Activated naive CD4-positive, alpha-beta T cell (primary cell): ENCODE data around the gene MYRIP.
"Not testable (repeated sequence)": the region's sequence is repeated elsewhere in the genome, so short reads cannot be mapped to it uniquely, and the experiment has no call there.

Experiments used
- DNase-seq, 4 experiments: peaks; one replicate each; lab custom pipeline; 2025; lab: John Stamatoyannopoulos, UW

MYRIP gene

DNA sequence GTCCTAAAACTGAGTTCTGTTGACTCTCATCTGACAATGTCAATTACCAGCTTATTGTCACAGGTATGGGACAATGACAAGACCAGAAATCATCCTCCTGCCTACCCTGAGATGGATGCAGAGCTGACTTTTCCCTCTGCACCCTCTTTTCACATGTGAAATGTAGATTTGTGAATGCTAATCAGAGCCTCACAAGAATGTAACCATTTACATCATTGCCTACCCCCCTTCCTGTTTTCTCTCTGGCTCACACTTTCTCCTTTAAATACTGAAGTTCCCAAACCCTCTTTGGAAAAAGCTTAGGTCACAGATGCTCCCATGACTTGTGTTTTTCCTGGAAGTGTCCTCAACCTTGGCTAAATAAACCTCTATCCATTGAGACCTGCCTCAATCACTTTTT, 228.2 kb downstream of the MYRIP start:
- no peak for DNase-seq

DNA sequence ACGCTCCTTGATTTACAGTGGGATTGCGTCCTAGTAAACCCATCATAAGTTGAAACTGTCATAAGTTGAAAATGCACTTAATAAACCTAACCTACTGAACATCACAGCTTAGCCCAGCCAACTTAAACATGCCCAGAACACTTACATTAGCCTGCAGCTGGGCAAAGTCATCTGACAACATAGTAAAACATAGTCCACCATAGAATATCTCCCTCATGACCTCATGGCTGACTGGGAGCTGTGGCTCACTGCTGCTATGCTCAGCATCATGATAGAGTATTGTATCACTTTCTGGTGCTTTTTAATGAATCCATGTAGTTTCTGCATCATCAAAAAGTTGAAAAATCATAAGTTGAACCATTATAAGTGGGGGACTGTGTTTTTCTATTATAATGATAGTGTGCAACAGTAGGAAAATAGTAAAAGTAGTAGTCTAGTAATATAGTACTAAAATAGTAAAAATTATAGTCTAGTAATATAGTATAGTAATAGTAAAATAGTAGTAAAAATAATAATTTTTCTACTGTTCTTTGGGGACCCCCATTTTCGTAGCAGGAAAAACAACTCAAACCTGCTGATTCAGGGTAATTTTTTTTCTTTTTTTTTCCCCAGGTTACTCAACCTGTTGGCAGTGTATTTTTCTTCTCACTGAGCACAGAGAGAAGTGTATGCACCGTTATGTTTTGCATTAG, 233.5 kb downstream of the MYRIP start:
- no peak for DNase-seq

DNA sequence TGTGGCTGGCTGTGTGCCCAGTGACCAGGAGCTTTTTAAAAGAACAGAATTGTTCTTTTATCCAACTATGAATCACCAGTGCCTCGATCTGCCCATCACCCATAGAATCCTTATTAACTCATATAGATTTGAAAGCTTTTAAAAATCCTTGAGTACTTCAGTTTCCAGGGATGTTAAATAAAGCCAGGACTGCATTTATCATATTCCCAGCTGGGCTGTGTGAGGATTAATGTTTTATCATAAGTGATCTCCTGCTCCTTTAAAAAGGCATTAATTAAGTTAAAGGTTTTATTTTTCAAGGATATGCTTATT, 234.0 kb downstream of the MYRIP start:
- DNase-seq: no peak

DNA sequence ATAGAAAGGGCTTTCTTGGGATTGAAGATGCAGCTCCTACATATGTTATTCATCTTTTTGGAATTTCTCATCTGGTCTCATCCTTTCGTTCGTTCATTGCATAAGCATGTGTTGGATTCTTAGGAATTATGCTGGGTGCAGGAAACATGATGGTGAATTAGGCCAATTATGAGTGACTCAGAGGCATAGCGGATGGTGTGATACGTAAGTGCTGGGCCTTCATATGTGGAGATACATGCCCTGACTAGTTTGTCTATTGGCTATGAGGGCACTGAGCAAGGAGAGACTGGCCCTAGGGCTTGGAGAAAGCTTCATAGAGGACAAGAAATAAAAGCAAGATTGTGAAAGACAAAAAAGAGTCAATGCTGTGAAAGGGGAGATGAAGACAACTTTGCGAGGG, 235.1 kb downstream of the MYRIP start:
- DNase-seq: no peak

DNA sequence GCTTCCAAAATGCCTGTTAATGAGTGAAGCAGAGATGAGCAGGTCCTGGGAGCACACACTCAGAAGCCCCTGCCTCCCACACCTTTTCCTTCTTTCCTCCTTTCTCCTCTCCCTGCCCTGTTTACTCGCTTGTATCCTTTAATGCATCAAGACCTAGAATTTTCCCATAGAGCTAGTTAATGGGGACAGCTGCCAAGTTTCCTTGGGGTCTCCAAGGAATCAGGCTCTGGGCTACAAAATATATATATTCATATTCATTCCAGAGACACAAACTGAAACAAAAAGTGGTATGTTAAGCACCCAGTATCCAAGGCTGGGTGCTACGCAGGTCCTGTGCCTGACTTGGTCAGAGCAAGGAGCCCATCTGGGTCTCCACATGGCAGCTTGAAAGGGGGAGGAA, 235.6 kb downstream of the MYRIP start:
- DNase-seq: no peak

DNA sequence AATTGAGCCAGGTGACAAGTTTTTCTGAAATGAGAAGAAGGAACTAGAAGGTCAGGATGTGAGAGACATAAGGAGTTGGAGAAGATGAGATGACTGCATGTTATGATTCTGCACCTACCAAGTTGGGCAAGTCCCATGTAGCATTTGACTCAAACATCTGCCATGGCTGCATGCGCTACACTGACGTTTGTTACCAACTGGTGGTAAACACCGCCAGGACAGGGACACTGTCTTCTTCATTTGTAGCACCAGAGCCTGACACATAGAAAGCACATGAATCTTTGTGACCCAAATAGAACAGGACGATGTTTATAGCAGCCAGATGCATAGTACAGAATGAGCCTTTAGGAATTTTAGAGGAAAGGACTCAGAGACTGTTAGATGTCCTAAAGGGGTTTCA, 236.7 kb downstream of the MYRIP start:
- no peak for DNase-seq

DNA sequence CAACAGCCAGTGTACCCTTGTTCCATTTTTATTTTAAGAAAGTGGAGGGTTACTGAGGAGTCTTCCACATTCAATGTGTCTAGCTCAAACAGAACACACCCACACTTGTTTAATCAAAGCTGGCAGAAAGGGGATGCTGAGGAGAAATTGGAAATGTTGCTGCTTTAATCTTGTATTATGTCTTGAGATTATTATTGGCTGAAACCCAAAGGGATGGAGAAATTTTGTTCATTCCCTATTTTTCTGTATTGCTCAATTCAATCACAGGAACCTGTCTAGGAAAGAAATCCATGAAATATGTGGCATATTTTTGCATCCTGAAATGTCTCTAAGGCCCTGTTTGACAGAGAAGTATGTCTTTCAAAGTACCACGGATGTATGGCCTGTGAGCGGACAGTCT, 238.0 kb downstream of the MYRIP start:
- no peak for DNase-seq

DNA sequence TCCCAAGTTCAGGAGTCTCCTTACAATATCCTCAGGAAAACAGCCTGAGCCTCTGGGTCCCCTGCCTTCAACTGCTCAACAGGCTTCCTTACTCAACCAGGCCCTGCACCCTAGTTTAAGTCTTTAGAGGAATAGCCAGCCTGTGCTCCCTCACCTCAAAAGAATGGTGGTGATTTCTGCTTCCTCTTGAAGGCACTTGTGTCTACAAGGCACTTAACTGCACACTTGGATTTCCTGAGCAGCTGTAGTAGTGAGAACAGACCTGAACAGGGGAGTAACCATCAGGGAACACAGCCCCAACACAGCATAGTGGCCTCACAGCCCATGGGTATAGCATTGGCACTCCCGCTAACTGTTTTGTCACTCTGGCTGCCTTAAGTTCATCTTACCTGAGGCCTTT, 244.3 kb downstream of the MYRIP start:
- DNase-seq: no peak

DNA sequence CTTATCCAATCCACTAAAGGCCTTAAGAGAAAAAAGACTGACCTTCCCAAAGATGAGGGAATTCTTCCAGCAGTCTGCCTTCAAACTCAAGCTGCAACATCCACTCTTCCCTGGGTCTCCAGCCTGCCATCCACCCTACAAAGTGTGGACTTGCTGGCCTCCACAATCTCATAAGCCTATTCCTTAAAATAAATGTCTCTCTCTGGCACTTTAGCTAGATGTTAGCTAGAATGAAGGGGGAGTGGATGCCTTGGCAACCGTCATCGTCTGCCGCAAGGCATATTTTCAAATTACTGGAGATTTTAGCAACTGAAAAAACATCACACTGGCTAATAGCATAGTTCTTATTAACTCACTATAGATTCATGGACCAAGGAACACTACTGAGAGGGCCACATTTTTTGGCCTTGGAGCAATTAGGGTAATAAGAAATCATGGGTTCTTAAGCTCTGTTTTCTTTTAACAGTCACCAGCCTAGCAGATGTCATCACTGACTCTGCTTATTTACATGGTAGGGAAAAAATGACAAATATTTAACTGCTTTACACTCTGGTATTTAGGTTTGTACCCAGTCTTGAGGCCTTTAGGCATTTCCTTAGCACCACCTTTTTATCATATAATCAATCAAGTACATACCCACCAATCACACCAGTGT, 245.3 kb downstream of the MYRIP start:
- no peak for DNase-seq

DNA sequence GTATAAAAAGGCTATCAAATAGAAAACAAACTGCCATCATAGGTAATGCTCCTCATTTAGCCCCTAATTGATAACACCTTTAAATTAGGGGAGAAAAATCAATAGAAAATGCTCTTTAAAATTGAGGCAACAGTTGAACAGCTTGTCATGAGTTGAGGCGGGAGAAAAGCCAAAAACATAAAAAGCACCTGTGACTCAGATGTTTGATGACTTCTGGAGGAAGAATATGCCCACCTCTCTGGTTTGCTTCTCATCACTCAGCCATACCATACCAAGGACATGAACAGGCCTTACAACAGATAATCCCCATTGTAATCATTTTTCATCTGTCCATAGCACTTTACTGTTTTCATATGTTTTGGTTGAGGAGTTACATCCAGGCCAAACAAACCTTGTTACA, 246.0 kb downstream of the MYRIP start:
- DNase-seq: no peak

DNA sequence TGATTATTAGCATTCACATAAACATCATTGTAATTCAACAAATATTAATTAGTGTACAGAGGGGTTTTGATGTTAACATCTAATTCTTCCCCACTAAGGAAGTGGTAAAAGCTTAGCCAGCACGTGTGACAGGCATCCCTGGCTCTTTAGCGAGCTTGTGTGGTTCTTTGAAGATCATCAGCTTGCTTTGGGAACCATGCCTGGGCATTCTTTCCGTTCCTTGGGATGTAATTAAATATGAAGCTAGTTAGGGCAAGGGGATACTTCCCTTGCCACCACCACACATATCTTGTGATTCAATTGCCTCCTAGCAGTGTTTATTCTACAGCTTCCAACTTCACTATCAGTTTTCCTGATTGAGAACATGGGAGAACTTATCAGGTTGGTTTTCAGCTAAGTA, 246.5 kb downstream of the MYRIP start:
- DNase-seq: no peak

DNA sequence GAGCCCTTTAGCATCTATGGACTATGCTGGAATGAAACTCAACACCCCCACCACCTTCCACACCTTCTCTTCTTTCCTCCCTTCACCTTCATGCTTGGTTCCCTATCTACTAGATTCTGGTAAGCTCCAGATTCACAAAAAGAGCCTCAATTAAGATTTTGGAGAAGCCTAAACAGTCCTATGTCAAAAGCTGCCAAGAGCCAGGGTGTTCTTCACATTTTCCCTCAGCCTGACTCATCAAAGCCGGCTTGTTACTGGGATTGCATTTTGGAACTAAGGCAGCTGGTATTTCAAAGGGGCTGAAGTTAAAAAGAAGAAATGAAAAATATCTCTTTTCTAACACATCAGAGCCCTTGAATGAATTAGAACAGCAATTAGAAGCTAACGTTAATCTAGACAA, 247.7 kb downstream of the MYRIP start:
- DNase-seq: no peak

DNA sequence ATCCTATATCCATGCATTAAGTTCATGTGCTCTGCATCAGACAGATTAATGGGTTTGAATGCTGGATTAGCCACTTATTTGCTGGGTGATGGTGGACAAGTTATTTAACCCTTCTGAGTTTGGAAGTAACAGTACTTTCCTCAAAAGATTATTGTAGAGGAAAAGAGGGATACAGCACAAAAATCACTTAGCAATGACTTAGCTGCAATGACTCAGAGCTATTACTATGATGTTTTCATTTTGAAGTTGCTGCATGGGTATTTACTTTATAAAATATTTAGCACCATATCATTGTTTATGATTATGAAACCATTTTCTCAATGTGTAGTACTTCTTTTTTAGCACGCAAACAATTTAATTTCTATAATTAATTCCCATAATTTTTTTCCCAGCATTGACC, 248.4 kb downstream of the MYRIP start:
- DNase-seq: no peak

DNA sequence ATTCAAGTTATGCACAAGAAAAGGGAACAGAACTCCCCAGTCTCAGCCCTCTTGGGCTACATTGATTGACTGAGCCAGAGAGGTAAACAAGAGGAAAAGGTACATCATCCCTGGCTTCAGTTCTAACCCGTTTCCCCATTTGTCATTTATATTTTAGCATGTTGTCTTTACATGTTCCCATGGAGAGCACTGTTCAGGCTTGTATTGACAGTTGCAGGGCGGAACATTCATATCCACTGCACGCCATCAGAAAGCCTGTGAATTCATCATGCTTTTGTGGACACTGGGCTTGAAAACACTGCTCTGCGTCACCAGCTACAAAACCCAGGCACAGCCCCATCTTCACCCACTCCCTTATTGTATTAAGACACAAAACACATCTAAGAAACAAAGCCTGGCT, 259.2 kb downstream of the MYRIP start:
- no peak for DNase-seq

DNA sequence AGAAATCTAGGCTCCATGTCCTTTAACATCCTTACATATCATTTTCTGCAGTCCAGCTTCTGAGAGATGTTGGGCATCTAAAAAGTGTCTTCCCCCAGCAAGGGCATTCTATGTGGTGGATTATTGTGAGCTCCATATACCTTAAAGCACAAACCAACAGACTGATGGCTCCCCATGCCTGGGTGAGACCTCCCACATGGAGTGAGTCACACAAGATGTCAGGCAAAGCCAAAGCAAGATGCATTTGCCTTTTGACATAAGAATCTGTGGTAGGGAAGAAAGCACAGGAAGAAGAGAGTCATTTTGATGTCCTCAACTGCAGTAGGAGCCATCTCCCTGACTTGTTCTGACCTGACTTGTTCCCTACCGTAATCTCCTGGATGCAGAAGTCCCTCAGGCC, 261.4 kb downstream of the MYRIP start:
- DNase-seq: no peak

DNA sequence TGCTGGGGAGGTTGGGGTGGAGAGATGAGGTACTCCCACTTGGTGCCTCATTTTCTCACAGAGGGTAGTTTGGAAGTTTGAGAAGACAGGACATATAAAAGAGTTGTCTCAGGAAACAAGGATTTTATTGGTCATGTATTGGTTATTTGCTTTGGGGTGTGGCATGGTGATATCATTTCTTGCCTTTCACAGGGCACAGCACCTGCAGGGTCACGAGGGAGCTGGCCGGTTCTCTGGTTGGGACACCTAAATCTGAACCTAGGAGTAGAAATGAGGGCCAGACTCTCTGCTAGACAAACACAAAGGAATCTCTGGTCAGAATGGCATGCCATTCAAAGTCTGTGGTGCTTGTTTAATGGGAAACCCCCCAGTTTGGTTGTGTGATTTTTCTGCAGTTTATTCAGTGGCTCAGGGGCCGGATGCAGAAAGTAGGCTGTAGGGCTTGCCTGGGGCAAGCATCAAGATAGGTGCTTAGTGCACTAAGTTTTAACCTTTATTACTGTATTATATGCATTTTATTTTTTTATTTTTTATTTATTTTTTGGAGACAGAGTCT, 262.4 kb downstream of the MYRIP start:
- no peak for DNase-seq

DNA sequence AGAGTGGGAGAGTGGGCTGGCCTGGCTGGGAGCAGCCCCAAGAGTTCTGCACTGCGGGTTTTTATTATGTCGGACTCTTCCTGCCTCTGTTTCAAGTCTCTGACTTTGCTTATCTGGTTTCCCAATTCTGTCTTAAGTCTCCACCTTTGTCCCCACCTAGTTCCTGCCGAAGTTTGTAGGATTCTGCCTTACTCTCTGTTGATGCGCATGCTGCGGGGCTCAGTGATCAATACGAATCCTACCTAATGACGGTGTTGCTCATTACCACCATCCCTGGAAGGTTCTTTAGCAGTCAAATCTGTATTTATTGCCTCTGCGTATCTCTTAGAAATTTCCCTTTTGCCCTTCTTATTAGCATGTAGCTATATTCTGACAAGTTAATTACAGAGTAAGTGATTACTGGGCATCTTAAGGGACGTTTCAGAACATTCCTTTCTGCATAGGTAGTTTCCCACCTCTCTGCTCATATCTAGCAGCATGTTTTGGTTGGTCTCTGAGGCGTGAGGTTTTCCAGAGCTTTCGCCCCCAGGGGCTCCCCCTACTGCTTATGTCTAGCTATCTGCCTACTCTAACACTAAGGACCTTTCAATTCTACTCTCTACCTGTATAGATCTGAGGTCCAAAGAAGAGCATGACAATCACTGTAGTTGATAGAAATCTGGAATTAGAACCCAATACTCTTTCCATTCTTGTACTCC, 264.1 kb downstream of the MYRIP start:
- DNase-seq: no peak

DNA sequence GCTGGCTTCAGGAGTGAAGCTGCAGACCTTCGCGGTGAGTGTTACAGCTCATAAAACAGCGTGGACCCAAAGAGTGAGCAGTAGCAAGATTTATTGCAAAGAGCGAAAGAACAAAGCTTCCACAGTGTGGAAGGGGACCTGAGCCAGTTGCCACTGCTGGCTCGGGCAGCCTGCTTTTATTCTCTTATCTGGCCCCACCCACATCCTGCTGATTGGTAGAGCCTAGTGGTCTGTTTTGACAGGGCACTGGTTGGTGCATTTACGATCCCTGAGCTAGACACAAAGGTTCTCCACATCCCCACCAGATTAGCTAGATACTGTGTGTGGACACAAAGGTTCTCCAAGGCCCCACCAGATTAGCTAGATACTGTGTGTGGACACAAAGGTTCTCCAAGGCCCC, 267.7 kb downstream of the MYRIP start:
- not testable (repeated sequence) for DNase-seq

DNA sequence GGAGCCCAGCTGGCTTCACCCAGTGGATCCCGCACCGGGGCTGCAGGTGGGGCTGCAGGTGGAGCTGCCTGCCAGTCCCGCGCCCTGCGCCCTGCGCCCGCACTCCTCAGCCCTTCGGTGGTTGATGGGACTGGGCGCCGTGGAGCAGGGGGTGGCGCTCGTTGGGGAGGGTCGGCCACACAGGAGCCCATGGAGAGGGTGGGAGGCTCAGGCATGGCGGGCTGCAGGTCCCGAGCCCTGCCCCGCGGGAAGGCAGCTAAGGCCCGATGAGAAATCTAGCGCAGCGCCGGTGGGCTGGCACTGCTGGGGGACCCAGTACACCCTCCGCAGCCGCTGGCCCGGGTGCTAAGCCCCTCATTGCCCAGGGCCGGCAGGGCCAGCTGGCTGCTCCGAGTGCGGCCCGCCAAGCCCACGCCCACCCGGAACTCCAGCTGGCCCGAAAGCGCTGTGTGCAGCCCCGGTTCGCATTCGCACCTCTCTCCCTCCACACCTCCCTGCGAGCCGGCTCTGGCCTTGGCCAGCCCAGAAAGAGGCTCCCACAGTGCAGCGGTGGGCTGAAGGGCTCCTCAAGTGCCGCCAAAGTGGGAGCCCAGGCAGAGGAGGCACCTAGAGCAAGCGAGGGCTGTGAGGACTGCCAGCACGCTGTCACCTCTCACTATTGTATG, 268.6 kb downstream of the MYRIP start:
- not testable (repeated sequence) for DNase-seq

DNA sequence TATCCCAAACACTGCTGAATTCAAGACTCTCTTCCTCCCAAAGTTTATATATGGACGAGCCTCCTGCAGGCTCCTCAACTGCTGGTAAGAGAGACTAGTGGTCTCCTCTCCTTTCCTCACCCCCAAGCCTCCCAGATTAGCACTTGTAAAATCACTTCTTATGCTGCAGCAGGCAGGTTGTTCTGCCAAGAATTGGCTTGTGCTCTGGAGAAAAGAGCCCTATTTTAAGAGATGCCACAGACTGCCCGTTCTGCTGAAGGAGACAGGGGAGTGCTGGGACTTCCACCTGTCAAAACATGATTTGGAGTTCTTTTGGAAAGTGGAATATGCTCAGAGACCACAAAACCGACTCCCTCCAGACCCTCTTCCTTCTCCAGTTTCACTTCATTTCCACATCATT, 269.2 kb downstream of the MYRIP start:
- no peak for DNase-seq

DNA sequence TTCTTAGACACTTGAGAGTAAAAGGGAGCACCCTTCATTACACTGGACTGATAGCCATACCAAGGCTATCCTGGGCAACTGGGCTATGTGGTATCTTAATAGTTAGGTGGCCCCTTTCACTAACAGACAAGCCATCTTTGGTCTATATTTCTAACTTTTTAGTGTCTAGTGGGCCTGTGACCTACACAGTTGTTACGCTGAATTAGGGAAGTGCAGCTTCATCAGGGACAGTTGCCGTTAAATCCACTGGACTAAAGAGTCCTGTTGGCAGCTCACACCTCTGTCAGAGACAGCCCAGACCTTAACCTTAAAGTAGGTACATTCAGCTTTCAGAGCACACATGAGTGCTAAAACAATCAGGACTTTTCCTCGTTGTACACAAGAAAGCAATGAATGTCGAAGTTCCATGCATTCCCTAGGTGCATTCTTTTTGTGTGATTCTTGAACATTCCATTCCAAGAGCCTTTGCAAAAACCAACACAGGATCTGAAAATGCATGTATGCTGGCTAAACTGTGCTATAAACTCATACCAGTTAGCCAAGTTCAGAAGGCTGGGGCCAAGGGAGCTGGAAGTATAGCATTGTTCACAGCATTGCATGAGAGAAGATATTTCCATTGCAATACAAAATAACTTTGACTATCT, 269.9 kb downstream of the MYRIP start:
- no peak for DNase-seq

DNA sequence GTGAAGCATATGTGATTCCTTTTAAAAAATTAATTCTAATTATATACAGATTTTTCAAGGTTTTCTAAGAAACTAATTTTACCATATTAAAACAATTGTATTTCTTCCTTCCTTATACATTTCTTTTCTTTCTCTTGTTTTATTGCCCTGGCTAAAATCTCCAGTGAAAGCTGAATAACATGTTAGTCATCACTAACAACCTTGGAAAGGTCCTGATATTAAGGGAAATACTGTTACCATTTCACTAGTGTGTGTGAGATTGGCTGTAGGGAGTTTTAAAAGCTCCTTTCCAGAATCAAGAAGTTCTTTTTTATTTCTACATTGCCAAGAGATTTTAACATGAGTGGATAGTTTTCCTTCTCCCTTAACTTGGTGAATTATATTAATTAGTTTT, 270.4 kb downstream of the MYRIP start:
- DNase-seq: no peak
